Neuron (in vitro differentiated cells): ENCODE data around the gene SEH1L.
"Not testable (repeated sequence)": the region's sequence is repeated elsewhere in the genome, so short reads cannot be mapped to it uniquely, and the experiment has no call there.

Experiments used
- H2AFZ ChIP-seq: one replicate; pipeline ENCODE4 v1.6.1; 2013; ENCODE audit warnings: low read depth, mild to moderate bottlenecking, inconsistent platforms, low read length, moderate library complexity
- H3K27me3 ChIP-seq: one replicate; pipeline ENCODE4 v1.6.1; 2013; ENCODE audit warnings: low read length; ENCODE audit not compliant: insufficient read depth
- H3K36me3 ChIP-seq: one replicate; pipeline ENCODE4 v1.6.1; 2013; ENCODE audit warnings: low read length; ENCODE audit not compliant: insufficient read depth
- H3K4me1 ChIP-seq: one replicate; pipeline ENCODE4 v1.6.1; 2013; ENCODE audit warnings: low read length; ENCODE audit not compliant: insufficient read depth
- H3K4me3 ChIP-seq: 2 replicates; pipeline ENCODE4 v1.5.1; 2013; ENCODE audit warnings: mild to moderate bottlenecking, low read length, moderate library complexity
- H3K9me3 ChIP-seq: one replicate; pipeline ENCODE4 v1.6.1; 2013; ENCODE audit warnings: low read length

The SEH1L gene, protein sequence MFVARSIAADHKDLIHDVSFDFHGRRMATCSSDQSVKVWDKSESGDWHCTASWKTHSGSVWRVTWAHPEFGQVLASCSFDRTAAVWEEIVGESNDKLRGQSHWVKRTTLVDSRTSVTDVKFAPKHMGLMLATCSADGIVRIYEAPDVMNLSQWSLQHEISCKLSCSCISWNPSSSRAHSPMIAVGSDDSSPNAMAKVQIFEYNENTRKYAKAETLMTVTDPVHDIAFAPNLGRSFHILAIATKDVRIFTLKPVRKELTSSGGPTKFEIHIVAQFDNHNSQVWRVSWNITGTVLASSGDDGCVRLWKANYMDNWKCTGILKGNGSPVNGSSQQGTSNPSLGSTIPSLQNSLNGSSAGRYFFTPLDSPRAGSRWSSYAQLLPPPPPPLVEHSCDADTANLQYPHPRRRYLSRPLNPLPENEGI

GRCh38 chr18:12947285-12948049 lies at the start of gene SEH1L:
Gene SEH1L (plus strand): TSS chr18:12948011. CDS start chr18:12948122, 111 bp downstream.
- Histone ChIP-seq H3K27me3 (no peaks in the 10 kb centered on the region), H2AFZ (peak within 1 kb of the TSS; percentile 93), H3K4me1 (peaks cover 8% of the 10 kb centered on the region), H3K4me3 (peak within 1 kb of the TSS; percentile 83), H3K36me3 (peaks cover 2% of the 10 kb centered on the region), H3K9me3 (peaks cover 5% of the 10 kb centered on the region)

DNA sequence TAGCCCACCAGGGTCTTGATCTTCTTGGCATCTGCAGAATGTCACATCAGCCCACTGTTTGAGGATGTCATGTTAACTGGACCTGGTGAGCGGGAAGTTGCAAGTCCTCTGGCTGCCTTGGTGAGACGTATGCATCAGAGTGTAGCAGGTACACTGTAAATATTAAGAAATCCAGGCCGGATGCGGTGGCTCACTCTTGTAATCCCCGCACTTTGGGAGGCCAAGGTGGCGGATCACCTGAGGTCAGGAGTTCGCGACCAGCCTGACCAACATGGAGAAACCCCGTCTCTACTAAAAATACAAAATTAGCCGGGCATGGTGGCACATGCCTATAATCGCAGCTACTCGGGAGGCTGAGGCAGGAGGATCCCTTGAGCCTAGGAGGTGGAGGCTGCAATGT lies 46.6 kb upstream of the SEH1L start:
- peaks cover 15% of the 10 kb centered on the region for H3K4me1 ChIP-seq
- H3K9me3 ChIP-seq, result not testable (repeated sequence)

DNA sequence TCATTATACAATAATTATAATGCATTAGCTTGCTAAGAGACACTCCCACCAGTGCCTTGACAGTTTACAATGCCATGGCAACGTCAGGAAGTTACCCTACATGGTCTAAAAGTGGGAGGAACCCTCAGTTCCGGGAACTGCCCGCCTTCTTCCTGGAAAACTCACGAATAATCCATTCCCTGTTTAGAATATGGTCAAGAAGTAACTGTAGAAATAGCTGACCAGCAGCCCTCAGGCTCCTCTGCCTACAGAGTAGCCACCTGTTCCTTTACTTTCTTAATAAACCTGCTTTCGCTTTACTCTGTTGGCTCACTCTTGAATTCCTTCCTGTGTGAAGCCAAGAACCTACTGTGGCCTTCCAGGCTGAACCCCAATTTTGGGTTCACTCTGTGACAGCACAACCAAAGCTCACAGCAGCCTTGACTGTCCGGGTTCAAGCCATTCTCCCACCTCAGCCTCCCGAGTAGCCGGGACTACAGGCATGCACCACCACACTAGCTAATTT lies 43.7 kb upstream of the SEH1L start:
- Histone ChIP-seq H3K27me3 (no peaks in the 10 kb centered on the region), H2AFZ (no peak overlapping the region), H3K4me3 (no peak overlapping the region), H3K36me3 (no peaks in the 10 kb centered on the region), H3K9me3 (no peaks in the 10 kb centered on the region), H3K4me1 (peaks cover 15% of the 10 kb centered on the region)

More for the DNA sequence above, 46.6 kb upstream of the SEH1L start:
- H3K27me3 ChIP-seq, H3K4me3 ChIP-seq, H2AFZ ChIP-seq, H3K36me3 ChIP-seq: not testable (repeated sequence)

DNA sequence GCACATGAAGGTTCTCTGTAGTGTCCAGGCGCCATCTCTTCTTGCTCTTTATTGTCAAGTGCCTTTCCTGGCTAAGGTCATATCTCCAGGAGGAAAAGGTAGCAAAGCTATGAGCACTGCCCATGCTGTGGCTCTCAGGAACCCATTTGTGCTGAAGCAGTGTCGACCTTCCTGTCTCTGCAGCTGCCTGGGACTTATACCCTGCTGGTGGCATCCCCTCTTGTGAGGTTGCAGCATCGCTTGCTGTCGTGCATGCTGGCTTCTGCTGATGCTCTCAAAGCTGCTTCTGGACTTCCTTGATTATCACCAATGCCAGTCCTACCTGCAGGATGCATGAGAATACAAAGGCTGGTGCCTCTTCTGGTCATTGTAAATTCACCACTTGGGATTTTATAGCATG lies 41.7 kb upstream of the SEH1L start:
- Histone ChIP-seq H3K4me1 (peaks cover 15% of the 10 kb centered on the region), H2AFZ (no peak overlapping the region), H3K36me3 (no peaks in the 10 kb centered on the region), H3K9me3 (no peaks in the 10 kb centered on the region), H3K4me3 (no peak overlapping the region), H3K27me3 (no peaks in the 10 kb centered on the region)

DNA sequence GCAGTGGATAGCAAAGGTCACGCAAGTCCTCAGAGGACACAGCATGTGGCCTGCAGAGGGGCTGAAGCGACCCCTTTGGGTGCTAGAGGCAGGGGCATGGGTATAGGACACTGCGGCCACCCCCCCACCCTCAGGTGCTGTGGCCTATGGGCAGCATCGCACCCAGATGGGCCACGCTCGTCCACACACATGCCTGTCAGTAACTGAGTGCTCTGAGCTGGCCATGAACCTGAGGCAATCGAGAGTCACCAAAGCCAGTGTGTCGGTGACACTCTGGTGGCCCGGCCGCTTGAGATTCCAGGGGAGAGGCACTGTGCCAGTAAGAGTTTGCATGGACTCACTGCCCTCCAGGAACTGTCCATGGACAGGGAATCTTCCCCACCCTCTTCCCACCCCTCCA lies 41.0 kb upstream of the SEH1L start:
- Histone ChIP-seq H3K9me3 (no peaks in the 10 kb centered on the region), H3K4me3 (no peak overlapping the region), H2AFZ (no peak overlapping the region), H3K4me1 (peaks cover 15% of the 10 kb centered on the region), H3K36me3 (no peaks in the 10 kb centered on the region), H3K27me3 (no peaks in the 10 kb centered on the region)

GRCh38 chr18:12907258-12907925 lies 40.4 kb upstream of the SEH1L start:
- Histone ChIP-seq H3K9me3 (peaks cover 4% of the 10 kb centered on the region), H3K4me3 (no peak overlapping the region), H2AFZ (peak overlapping the region; percentile 20), H3K36me3 (no peaks in the 10 kb centered on the region), H3K27me3 (no peaks in the 10 kb centered on the region), H3K4me1 (peaks cover 15% of the 10 kb centered on the region)

DNA sequence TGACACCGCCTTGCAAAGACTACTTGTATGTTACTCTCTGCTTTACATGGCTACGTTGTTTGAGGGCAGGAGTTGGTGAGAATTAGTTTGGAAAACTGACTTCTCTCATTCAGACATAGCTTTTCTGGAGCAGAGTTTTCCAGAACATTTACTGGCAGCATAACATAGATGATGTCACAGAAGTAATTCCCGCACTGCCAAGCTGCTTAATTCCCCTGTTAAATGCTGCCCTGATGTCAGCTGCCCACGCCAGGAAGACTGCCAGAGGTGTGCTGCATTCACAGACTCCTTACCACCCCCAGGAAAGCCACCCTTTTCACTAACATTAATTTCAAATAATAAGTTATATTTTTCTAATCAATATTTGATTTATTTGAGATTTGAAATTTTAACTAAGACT lies 39.1 kb upstream of the SEH1L start:
- no peak overlapping the region for H2AFZ ChIP-seq
- H3K27me3 ChIP-seq, result no peaks in the 10 kb centered on the region
- no peaks in the 10 kb centered on the region for H3K36me3 ChIP-seq
- peaks cover 5% of the 10 kb centered on the region for H3K9me3 ChIP-seq
- H3K4me3 ChIP-seq, result no peak overlapping the region
- H3K4me1 ChIP-seq, result peaks cover 9% of the 10 kb centered on the region

GRCh38 chr18:12911025-12911928 lies 36.5 kb upstream of the SEH1L start:
- H3K9me3 ChIP-seq, result peaks cover 10% of the 10 kb centered on the region
- H3K36me3 ChIP-seq, result no peaks in the 10 kb centered on the region
- no peak overlapping the region for H3K4me3 ChIP-seq
- no peaks in the 10 kb centered on the region for H3K27me3 ChIP-seq
- H2AFZ ChIP-seq, result no peak overlapping the region
- no peaks in the 10 kb centered on the region for H3K4me1 ChIP-seq

- no peaks in the 10 kb centered on the region for H3K36me3 ChIP-seq
- no peak overlapping the region for H3K4me3 ChIP-seq
Measured at GRCh38 chr18:12911929-12912703, 35.7 kb upstream of the SEH1L start.

GRCh38 chr18:12921178-12921577 lies 26.6 kb upstream of the SEH1L start:
- H3K27me3 ChIP-seq, result no peaks in the 10 kb centered on the region
- no peak overlapping the region for H3K4me3 ChIP-seq
- H3K36me3 ChIP-seq, result no peaks in the 10 kb centered on the region
- H3K4me1 ChIP-seq, result no peaks in the 10 kb centered on the region
- no peak overlapping the region for H2AFZ ChIP-seq
- H3K9me3 ChIP-seq, result no peaks in the 10 kb centered on the region

More at GRCh38 chr18:12911929-12912703, 35.7 kb upstream of the SEH1L start:
- Histone ChIP-seq H2AFZ (no peak overlapping the region), H3K9me3 (peaks cover 10% of the 10 kb centered on the region), H3K27me3 (no peaks in the 10 kb centered on the region), H3K4me1 (no peaks in the 10 kb centered on the region)

GRCh38 chr18:12922266-12922665 lies 25.5 kb upstream of the SEH1L start:
- H3K9me3 ChIP-seq, result no peaks in the 10 kb centered on the region
- no peak overlapping the region for H3K4me3 ChIP-seq
- no peaks in the 10 kb centered on the region for H3K27me3 ChIP-seq
- no peak overlapping the region for H2AFZ ChIP-seq
- H3K36me3 ChIP-seq, result no peaks in the 10 kb centered on the region
- no peaks in the 10 kb centered on the region for H3K4me1 ChIP-seq

GRCh38 chr18:12924616-12925015 lies 23.2 kb upstream of the SEH1L start:
- Histone ChIP-seq H3K27me3 (no peaks in the 10 kb centered on the region), H3K9me3 (no peaks in the 10 kb centered on the region), H2AFZ (no peak overlapping the region), H3K36me3 (no peaks in the 10 kb centered on the region), H3K4me1 (no peaks in the 10 kb centered on the region), H3K4me3 (no peak overlapping the region)
